Right atrium auricular region (tissue), 2 donors: ENCODE data around the gene GPC3. TPM values are rescaled to one million over a fixed set of nuclear protein-coding genes. Genes with fewer than 3 reads are reported as not detected.

Source experiments
- DNase-seq: peaks from one replicate; pipeline ENCODE4 v3.0.0-alpha.2; 2019; ENCODE audit warnings: low spot score
- H3K27ac ChIP-seq, 2 donors: fragments of 200-600 bp; sonication (generic); 1 replicate in 1 of 2; 2 replicates in 1 of 2; pipeline ENCODE4 v1.5.1; 2016 to 2019
- H3K27me3 ChIP-seq, 2 donors: fragments of 200-600 bp; sonication (generic); one replicate each; pipeline versions ENCODE4 v1.5.1 to v1.6.0; 2017 to 2019
- H3K36me3 ChIP-seq: fragments of 200-600 bp; sonication (generic); one replicate; pipeline ENCODE4 v1.5.1; 2016
- H3K4me1 ChIP-seq, 2 donors: fragments of 200-600 bp; sonication (generic); one replicate each; pipeline versions ENCODE4 v1.5.1 to v1.6.0; 2017 to 2019
- H3K4me3 ChIP-seq, 2 donors: fragments of 200-600 bp; sonication (generic); 1 replicate in 1 of 2; 2 replicates in 1 of 2; pipeline ENCODE4 v1.5.1; 2017 to 2019; ENCODE audit warnings: mild to moderate bottlenecking in 1 of 2, moderate library complexity in 1 of 2
- H3K9me3 ChIP-seq, 2 donors: fragments of 200-600 bp; sonication (generic); one replicate each; pipeline ENCODE4 v1.5.1; 2019
- CTCF ChIP-seq, 2 donors: fragments of 200-600 bp; sonication (generic); IDR thresholded peaks; one replicate each; pipeline ENCODE4 v1.5.1; 2019; ENCODE audit warnings: antibody characterized with exemption in 2 of 2
- total RNA-seq, 2 donors: library from RNA; depleted of rRNA; stranded (reverse); fragments of >200 nt; gene quantifications; one replicate each; pipeline ENCODE4 v1.1.0, GENCODE V29; 2016

GPC3 gene
- total RNA-seq, 2 donors from 2014 or later: 3.5 to 18.6 TPM

- Histone ChIP-seq H3K4me1 (peaks cover 0 to 5% of the 10 kb centered on the region in 2 donors), H3K36me3 (no peaks in the 10 kb centered on the region), H3K27me3 (no peaks in the 10 kb centered on the region), H3K27ac (no peak overlapping the region), H3K9me3 (no peaks in the 10 kb centered on the region), H3K4me3 (no peak overlapping the region)
- DNase-seq: no peak
- TF ChIP-seq CTCF (IDR thresholded peaks at IDR 0.05): no peak
These were observed 1.8 kb upstream of the GPC3 start for GRCh38 chrX:133987188-133987587.

GRCh38 chrX:133985967-133986683 lies 731 bp upstream of the GPC3 start:
- Histone ChIP-seq H3K27ac (no peak overlapping the region), H3K36me3 (no peaks in the 10 kb centered on the region), H3K27me3 (no peaks in the 10 kb centered on the region), H3K9me3 (no peaks in the 10 kb centered on the region), H3K4me3 (peak overlapping the region; percentile 17 to 44), H3K4me1 (peaks cover 0 to 5% of the 10 kb centered on the region in 2 donors)
- TF ChIP-seq CTCF (IDR thresholded peaks at IDR 0.05): no peak
- no peak for DNase-seq

- no peaks in the 10 kb centered on the region for H3K27me3 ChIP-seq
These were observed 584 bp downstream of the GPC3 start for GRCh38 chrX:133984857-133985163.

GRCh38 chrX:133983974-133984845 lies 1.2 kb downstream of the GPC3 start:
- H3K27me3 ChIP-seq: no peaks in the 10 kb centered on the region
- no peak for TF ChIP-seq CTCF (IDR thresholded peaks at IDR 0.05)
- H3K27ac ChIP-seq: no peak overlapping the region
- no peaks in the 10 kb centered on the region for H3K9me3 ChIP-seq
- peaks cover 0 to 5% of the 10 kb centered on the region in 2 donors for H3K4me1 ChIP-seq
- no peaks in the 10 kb centered on the region for H3K36me3 ChIP-seq
- DNase-seq: no peak
- peak overlapping the region in 1 of 2 donors; percentile 44 for H3K4me3 ChIP-seq

More at GRCh38 chrX:133984857-133985163, 584 bp downstream of the GPC3 start:
- Histone ChIP-seq H3K36me3 (no peaks in the 10 kb centered on the region), H3K27ac (no peak overlapping the region), H3K9me3 (no peaks in the 10 kb centered on the region), H3K4me3 (peak overlapping the region in 1 of 2 donors; percentile 44), H3K4me1 (peaks cover 0 to 5% of the 10 kb centered on the region in 2 donors)
- DNase-seq: no peak
- TF ChIP-seq CTCF (IDR thresholded peaks at IDR 0.05): no peak

- peaks cover 0 to 5% of the 10 kb centered on the region in 2 donors for H3K4me1 ChIP-seq
- H3K4me3 ChIP-seq: no peak overlapping the region
- TF ChIP-seq CTCF (IDR thresholded peaks at IDR 0.05): no peak
- no peaks in the 10 kb centered on the region for H3K27me3 ChIP-seq
- DNase-seq: no peak
- no peak overlapping the region for H3K27ac ChIP-seq
- no peaks in the 10 kb centered on the region for H3K36me3 ChIP-seq
- H3K9me3 ChIP-seq: no peaks in the 10 kb centered on the region
These were observed 2.0 kb downstream of the GPC3 start for GRCh38 chrX:133983256-133983973.
